Motor neuron (in vitro differentiated cells): Measurements from ENCODE around the gene UTP25. TPM values are rescaled to one million over a fixed set of nuclear protein-coding genes. Genes with fewer than 3 reads are reported as not detected.

Source experiments
- ATAC-seq, 8 experiments: fragments of 200-7000 bp; cut with Tn5 transposase; replicated peaks in 6 of 8; 2 replicates each; pipeline ENCODE4 v1.8.0; 2021; ENCODE audit warnings: mild to moderate bottlenecking in 8 of 8, moderate library complexity in 8 of 8
- H3K27ac ChIP-seq, 2 donors: fragments of 250-450 bp; sonication (Bioruptor Pico); 2 replicates each; pipeline ENCODE4 v1.9.0; 2021; ENCODE audit warnings: antibody characterized with exemption in 2 of 2, mild to moderate bottlenecking in 2 of 2, moderate library complexity in 1 of 2
- H3K4me1 ChIP-seq, 2 donors: fragments of 250-450 bp; sonication (Bioruptor Pico); replicated peaks in 1 of 2; 2 replicates each; pipeline ENCODE4 v1.6.1; 2021; ENCODE audit warnings: antibody characterized with exemption in 2 of 2, mild to moderate bottlenecking in 2 of 2, moderate library complexity in 1 of 2
- H3K4me3 ChIP-seq, 5 donors: fragments of 250-450 bp; sonication (Bioruptor Pico); 2 replicates each; pipeline ENCODE4 v1.9.0; 2021; ENCODE audit warnings: antibody characterized with exemption in 5 of 5, mild to moderate bottlenecking in 5 of 5, moderate library complexity in 4 of 5
- WGBS, 10 experiments: fragments of 450-650 bp; shearing (Covaris generic); methylation state at CpG; one replicate each; pipeline ENCODE4 v1.0.0; 2022; 5-methylcytosine and 5-hydroxymethylcytosine counted together
- in situ Hi-C, 9 experiments: fragments of 400-800 bp; cut with MboI; loops; one replicate each; pipeline ENCODE4 v1.15.0; 2021; ENCODE audit warnings: low sequenced_read_pairs in 9 of 9, low pct_unique_long_range_greater_than_20kb in 2 of 9; ENCODE audit not compliant: unreplicated experiment in 9 of 9
- total RNA-seq, 8 experiments: library from RNA; unstranded; fragments of 300-600 nt; gene quantifications; 2 replicates each; pipeline versions ENCODE4 v1.2.3 to v1.2.4, GENCODE V29; 2022

The UTP25 gene, protein sequence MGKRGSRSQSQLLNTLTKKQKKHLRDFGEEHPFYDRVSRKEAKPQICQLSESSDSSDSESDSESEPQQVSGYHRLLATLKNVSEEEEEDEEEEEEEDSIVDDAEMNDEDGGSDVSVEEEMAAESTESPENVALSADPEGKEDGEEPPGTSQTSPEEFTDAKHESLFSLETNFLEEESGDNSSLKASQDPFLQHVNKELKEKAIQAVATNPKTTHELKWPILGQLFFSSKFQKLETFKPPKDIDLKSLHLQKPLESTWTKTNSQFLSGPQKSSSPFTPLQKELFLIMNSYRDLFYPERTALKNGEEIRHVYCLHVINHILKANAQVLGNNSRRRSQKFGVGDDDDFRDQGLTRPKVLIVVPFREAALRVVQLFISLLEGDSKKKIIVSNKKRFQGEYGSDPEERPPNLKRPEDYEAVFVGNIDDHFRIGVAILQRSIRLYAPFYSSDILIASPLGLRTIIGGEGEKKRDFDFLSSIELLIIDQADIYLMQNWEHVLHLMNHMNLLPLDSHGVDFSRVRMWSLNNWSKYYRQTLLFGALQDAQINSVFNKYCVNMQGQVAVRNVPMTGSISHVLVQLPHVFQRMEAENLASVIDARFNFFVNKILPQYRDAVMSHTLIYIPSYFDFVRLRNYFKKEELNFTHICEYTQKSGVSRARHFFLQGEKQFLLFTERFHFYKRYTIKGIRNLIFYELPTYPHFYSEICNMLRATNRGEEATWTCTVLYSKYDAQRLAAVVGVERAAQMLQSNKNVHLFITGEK
- total RNA-seq = 10 to 100 TPM in 3 of 8 experiments, 1 to 10 TPM in 5; 6.3 to 11.9 (median 8.7) TPM

- Histone ChIP-seq H3K27ac (peak within 1 kb of the TSS in 1 of 2 donors; percentile 64), H3K4me1 (peaks cover 13 to 14% of the 10 kb centered on the region in 2 donors), H3K4me3 (peak within 1 kb of the TSS; percentile 50 to 74 (median 56))
- 7 to 93% (median 36%) methylated on average over 1 to 51 of the region's 51 CpGs; no CpG with 5 or more reads in 1 of the 10 experiments for WGBS, 10 experiments
- peak; percentile 68 to 93 (median 88) for ATAC-seq
- in situ Hi-C loops = no loop called here
These were observed at the start of gene UTP25 for GRCh38 chr1:209827384-209828262. Gene UTP25, plus strand, starts transcription at chr1:209827972. Its CDS starts 92 bp downstream, at chr1:209828064.

- WGBS, 10 experiments = 80 to 91% (median 82%) methylated on average over 1 of the region's 1 CpG; no CpG with 5 or more reads in 6 of the 10 experiments
- Histone ChIP-seq H3K4me3 (no peak overlapping the region), H3K4me1 (peaks cover 1 to 7% of the 10 kb centered on the region in 2 donors), H3K27ac (no peak overlapping the region)
- in situ Hi-C loops = no loop called here
- peak in 3 of 8 experiments; percentile 54 to 81 (median 72) for ATAC-seq
These were observed 49.7 kb upstream of the UTP25 start for GRCh38 chr1:209778102-209778501.

DNA sequence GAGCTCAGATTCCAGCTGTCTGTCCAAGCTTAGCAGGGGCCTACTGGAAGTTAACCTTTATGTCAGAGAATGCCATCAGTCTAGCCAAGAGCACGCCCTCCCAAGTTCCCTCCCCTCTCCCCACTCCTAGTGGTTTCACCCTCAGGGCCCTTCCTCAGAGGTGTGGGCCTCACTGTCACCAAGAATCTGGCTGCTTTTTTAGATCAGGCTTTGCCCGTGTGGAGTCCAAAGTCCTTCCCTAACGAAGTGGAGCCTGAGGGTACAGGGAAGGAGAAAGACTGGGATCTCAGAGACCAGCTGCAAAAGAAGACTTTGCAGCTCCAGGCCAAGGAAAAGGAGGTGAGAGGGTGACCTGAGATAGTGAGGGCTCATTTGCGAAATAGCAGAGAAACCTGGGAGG is 47.5 kb upstream of the UTP25 start:
- no peak for ATAC-seq
- Histone ChIP-seq H3K27ac (no peak overlapping the region), H3K4me3 (no peak overlapping the region), H3K4me1 (peaks cover 12 to 19% of the 10 kb centered on the region in 2 donors)
- WGBS, 10 experiments = 60 to 89% (median 82%) methylated on average over 1 to 4 of the region's 4 CpGs; no CpG with 5 or more reads in 3 of the 10 experiments
- in situ Hi-C loops = no loop called here

DNA sequence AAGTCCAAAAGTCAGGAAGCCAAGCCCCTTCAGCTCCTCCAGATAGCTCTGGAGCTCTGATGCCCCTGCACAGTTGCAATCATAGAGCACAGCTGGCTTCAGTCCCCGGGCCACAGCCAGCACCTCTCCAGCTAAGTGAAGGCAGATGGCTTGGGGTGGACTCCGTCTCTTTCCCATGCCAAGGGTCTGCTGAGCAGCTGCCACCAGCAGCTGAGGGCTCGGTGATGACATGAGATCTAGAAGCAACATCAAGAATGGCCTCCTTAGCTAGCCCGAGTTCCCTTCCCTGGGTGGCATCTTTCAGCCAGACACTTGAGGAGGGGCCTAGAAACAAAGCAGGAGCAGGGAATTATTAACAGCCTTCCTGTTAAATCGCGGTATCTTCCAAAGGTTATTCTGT is 44.4 kb upstream of the UTP25 start:
- no peak overlapping the region for H3K27ac ChIP-seq
- 0 to 100% (median 46%) methylated on average over 1 to 6 of the region's 6 CpGs for WGBS, 10 experiments
- H3K4me1 ChIP-seq = peaks cover 12 to 13% of the 10 kb centered on the region in 2 donors
- H3K4me3 ChIP-seq = peak overlapping the region; percentile 48 to 70 (median 63)
- in situ Hi-C loops = no loop called here
- no peak for ATAC-seq

DNA sequence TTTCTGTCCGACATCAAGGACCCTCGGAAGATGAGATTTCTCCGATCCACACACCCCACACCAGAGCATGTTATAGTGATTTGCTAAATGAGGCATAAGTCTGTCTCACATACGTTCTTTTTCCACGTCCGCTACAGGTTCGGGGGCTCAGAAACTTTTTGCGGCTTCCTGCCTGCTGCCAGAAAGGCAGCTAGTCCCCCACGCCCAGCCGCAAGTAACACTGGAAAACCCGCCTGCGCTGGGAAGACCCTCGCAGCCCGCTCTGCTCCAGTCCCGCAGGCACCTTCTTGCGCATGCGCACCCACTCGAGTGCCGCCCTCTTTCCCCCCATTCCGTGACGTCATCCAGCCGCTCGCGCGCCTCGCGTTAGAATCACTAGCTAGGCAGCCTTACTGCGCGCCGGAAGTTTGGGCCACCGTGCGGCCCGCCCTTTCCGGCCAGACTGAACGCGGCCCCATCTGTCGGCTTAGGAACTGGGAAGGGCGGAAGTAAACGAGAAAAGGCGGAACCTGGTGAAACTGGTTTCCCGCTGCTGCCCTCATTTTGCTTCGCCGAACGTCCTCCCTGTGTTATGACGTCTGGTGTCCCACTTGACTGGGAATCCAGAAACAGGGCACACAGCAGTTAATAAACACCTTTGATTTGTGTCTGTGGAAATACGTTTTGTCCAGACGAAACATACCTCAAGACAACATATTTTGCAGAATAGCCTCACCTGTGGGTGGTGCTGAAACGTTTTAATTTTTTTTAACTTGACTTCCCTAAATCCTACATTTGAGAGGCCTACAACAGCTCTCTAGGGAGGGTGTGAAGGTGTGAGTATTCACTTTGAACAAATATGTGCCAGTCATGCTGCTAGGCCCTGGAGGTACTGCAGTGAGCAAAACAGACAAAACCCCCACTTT is 43.3 kb upstream of the UTP25 start, which contains the start of gene C1orf74:
TSS of gene C1orf74 (minus strand) at position 295 of the 905 bp plus-strand sequence. CDS start 925 bp downstream, outside the sequence.
- ATAC-seq = peak; percentile 98 to 100 (median 99)
- Histone ChIP-seq H3K4me1 (peaks cover 12 to 13% of the 10 kb centered on the region in 2 donors), H3K4me3 (peak within 1 kb of the TSS; percentile 48 to 70 (median 63)), H3K27ac (peak within 1 kb of the TSS; percentile 68 to 86)
- in situ Hi-C loops = no loop called here
- WGBS, 10 experiments = 1 to 24% (median 10%) methylated on average over 4 to 38 of the region's 48 CpGs

- Histone ChIP-seq H3K4me3 (no peak overlapping the region), H3K4me1 (peaks cover 12 to 13% of the 10 kb centered on the region in 2 donors), H3K27ac (no peak overlapping the region)
- ATAC-seq = no peak
- 75 to 100% (median 93%) methylated on average over 2 to 4 of the region's 4 CpGs; no CpG with 5 or more reads in 3 of the 10 experiments for WGBS, 10 experiments
- in situ Hi-C loops = no loop called here
These were observed 42.2 kb upstream of the UTP25 start for GRCh38 chr1:209785592-209785991.

- WGBS, 10 experiments = 33 to 94% (median 60%) methylated on average over 2 to 4 of the region's 4 CpGs; no CpG with 5 or more reads in 2 of the 10 experiments
- in situ Hi-C loops = no loop called here
- peaks cover 12 to 13% of the 10 kb centered on the region in 2 donors for H3K4me1 ChIP-seq
- no peak overlapping the region for H3K27ac ChIP-seq
- H3K4me3 ChIP-seq = no peak overlapping the region
- no peak for ATAC-seq
These were observed 41.6 kb upstream of the UTP25 start for GRCh38 chr1:209786146-209786545.

GRCh38 chr1:209787551-209787950 is 40.2 kb upstream of the UTP25 start:
- peak in 1 of 8 experiments; percentile 28 for ATAC-seq
- 0 to 51% (median 13%) methylated on average over 1 to 2 of the region's 2 CpGs; no CpG with 5 or more reads in 3 of the 10 experiments for WGBS, 10 experiments
- Histone ChIP-seq H3K27ac (no peak overlapping the region), H3K4me3 (no peak overlapping the region), H3K4me1 (peaks cover 12 to 13% of the 10 kb centered on the region in 2 donors)
- in situ Hi-C loops = no loop called here

- in situ Hi-C loops = no loop called here
- ATAC-seq = no peak
- Histone ChIP-seq H3K27ac (no peak overlapping the region), H3K4me3 (no peak overlapping the region), H3K4me1 (peaks cover 5 to 6% of the 10 kb centered on the region in 2 donors)
- 20 to 71% (median 60%) methylated on average over 1 of the region's 1 CpG; no CpG with 5 or more reads in 6 of the 10 experiments for WGBS, 10 experiments
These were observed 38.5 kb upstream of the UTP25 start for GRCh38 chr1:209789245-209789644.

DNA sequence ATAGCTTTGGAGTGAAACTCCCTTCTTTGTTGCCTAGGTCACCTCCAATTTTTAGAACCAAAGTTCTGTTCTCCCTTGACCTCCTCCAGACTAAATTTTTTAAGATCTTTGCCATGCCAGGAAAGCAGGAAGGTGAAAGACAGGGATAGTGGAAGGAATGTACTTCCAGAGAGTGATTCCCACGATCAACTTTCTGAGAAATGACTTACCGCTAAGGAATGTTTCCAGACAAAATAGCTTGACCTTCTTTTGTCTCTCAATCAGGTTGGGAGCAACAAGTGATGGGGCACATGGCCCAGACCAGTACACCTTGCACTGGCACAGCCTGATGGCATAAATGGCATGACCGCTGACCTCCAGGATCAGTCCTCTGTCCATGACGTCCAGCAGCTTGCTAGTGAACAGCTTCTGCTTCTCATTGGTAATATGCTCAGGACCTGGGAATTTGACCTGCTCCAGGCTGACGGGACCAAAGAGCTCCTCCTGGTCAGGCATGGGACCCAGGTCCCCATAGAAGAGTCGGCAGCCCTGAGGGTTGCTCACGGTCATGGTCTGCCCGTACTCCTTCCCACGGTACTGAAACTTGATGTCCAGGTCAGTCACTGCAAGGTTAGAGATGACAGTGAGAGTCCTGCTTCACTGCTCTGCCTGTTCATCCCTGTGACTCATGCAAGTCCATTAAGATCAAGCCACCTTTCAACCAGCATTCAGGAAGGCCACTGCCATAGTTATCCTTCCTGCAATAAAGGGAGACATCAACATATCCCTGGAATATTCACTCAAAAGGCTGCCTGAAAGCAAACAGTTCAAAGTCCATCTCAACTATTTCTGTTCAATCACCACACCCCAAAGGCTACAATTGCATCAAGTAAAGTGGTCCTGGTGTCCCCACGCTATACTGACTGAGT is 37.2 kb upstream of the UTP25 start:
- Histone ChIP-seq H3K4me1 (no peaks in the 10 kb centered on the region), H3K27ac (no peak overlapping the region), H3K4me3 (no peak overlapping the region)
- in situ Hi-C loops = no loop called here
- 23 to 100% (median 65%) methylated on average over 1 to 10 of the region's 10 CpGs; no CpG with 5 or more reads in 3 of the 10 experiments for WGBS, 10 experiments
- peak in 1 of 8 experiments; percentile 57 for ATAC-seq

GRCh38 chr1:209791920-209792319 is 35.9 kb upstream of the UTP25 start:
- no peak overlapping the region for H3K27ac ChIP-seq
- no peaks in the 10 kb centered on the region for H3K4me1 ChIP-seq
- 0 to 80% (median 14%) methylated on average over 1 of the region's 1 CpG; no CpG with 5 or more reads in 3 of the 10 experiments for WGBS, 10 experiments
- no peak overlapping the region for H3K4me3 ChIP-seq
- no peak for ATAC-seq
- in situ Hi-C loops = no loop called here
